HepG2 (cell line): Measurements from ENCODE around the gene IER5L. TPM values are rescaled to one million over a fixed set of nuclear protein-coding genes. Genes with fewer than 3 reads are reported as not detected.
A peak's percentile ranks its signal among the peaks of the same experiment; 100 is the strongest.

Experiments used
- ARNTL ChIP-seq: sonication (generic); formaldehyde crosslinking; IDR thresholded peaks from 2 replicates; pipeline ENCODE4 v1.4.0; 2020; ENCODE audit warnings: mild to moderate bottlenecking, missing genetic modification reagents
- BORCS8-MEF2B ChIP-seq: sonication (generic); formaldehyde crosslinking; IDR thresholded peaks from 2 replicates; pipeline ENCODE4 v1.8.0; 2022; ENCODE audit warnings: mild to moderate bottlenecking, missing genetic modification reagents
- ETS1 ChIP-seq: sonication (generic); formaldehyde crosslinking; IDR thresholded peaks from 2 replicates; pipeline ENCODE4 v1.4.0; 2020; ENCODE audit warnings: missing genetic modification reagents
- FOXC1 ChIP-seq: sonication (generic); formaldehyde crosslinking; IDR thresholded peaks from 2 replicates; pipeline ENCODE4 v1.8.0; 2022; ENCODE audit warnings: mild to moderate bottlenecking, missing genetic modification reagents, borderline replicate concordance
- GLI4 ChIP-seq: sonication (generic); formaldehyde crosslinking; IDR thresholded peaks from 2 replicates; pipeline ENCODE4 v1.5.1; 2020; ENCODE audit warnings: missing genetic modification reagents, mild to moderate bottlenecking, moderate library complexity, borderline replicate concordance
- HNF4A ChIP-seq: sonication (generic); formaldehyde crosslinking; IDR thresholded peaks from 2 replicates; pipeline ENCODE4 v1.4.0; 2020; ENCODE audit warnings: missing genetic modification reagents
- KDM5A ChIP-seq: fragments of 200-600 bp; sonication (generic); IDR thresholded peaks from 2 replicates; pipeline ENCODE4 v1.7.0; 2018; ENCODE audit warnings: antibody characterized with exemption, mild to moderate bottlenecking, low read length, borderline replicate concordance
- MXD3 ChIP-seq: IDR thresholded peaks from 2 replicates; pipeline ENCODE4 v1.6.1; 2016; ENCODE audit warnings: mild to moderate bottlenecking, missing biosample characterization, missing genetic modification reagents
- NFATC3 ChIP-seq: sonication (generic); formaldehyde crosslinking; IDR thresholded peaks from 2 replicates; pipeline ENCODE4 v1.5.1; 2020; ENCODE audit warnings: mild to moderate bottlenecking, missing genetic modification reagents
- NKX3-1 ChIP-seq: sonication (generic); formaldehyde crosslinking; IDR thresholded peaks from 2 replicates; pipeline ENCODE4 v1.5.0; 2020; ENCODE audit warnings: missing genetic modification reagents
- PAX8 ChIP-seq: sonication (generic); formaldehyde crosslinking; IDR thresholded peaks from 2 replicates; pipeline ENCODE4 v1.8.0; 2022; ENCODE audit warnings: mild to moderate bottlenecking, missing genetic modification reagents, borderline replicate concordance
- REL ChIP-seq: sonication (generic); formaldehyde crosslinking; conservative IDR thresholded peaks from 2 replicates; pipeline ENCODE4 v1.8.0; 2022; ENCODE audit warnings: mild to moderate bottlenecking, missing genetic modification reagents, moderate library complexity
- SAFB2 ChIP-seq: sonication (generic); formaldehyde crosslinking; IDR thresholded peaks from 2 replicates; pipeline ENCODE4 v1.5.1; 2020; ENCODE audit warnings: missing genetic modification reagents, low read depth, mild to moderate bottlenecking, borderline replicate concordance
- SP5 ChIP-seq: IDR thresholded peaks from 2 replicates; pipeline ENCODE4 v1.6.1; 2016; ENCODE audit warnings: low read depth, borderline replicate concordance
- TCF12 ChIP-seq, 2 experiments: fragments of 450-650 bp in 1 of 2; sonication (generic) in 1 of 2; formaldehyde crosslinking in 1 of 2; IDR thresholded peaks; 2 replicates each; pipeline versions ENCODE4 v1.6.1 to v1.8.0; 2017 to 2022; ENCODE audit warnings: antibody characterized with exemption in 1 of 2, mild to moderate bottlenecking in 1 of 2, missing genetic modification reagents in 1 of 2, moderate library complexity in 1 of 2
- ZFP36L2 ChIP-seq: sonication (generic); formaldehyde crosslinking; IDR thresholded peaks from 2 replicates; pipeline ENCODE4 v1.4.0; 2020; ENCODE audit warnings: missing genetic modification reagents
- ZNF232 ChIP-seq: sonication (generic); formaldehyde crosslinking; IDR thresholded peaks from 2 replicates; pipeline ENCODE4 v1.4.0; 2020; ENCODE audit warnings: missing genetic modification reagents, borderline replicate concordance
- ZNF367 ChIP-seq: sonication (generic); formaldehyde crosslinking; IDR thresholded peaks from 2 replicates; pipeline ENCODE4 v1.4.0; 2020; ENCODE audit warnings: missing genetic modification reagents, borderline replicate concordance
- ZNF543 ChIP-seq: sonication (generic); formaldehyde crosslinking; IDR thresholded peaks from 2 replicates; pipeline ENCODE4 v1.4.0; 2020; ENCODE audit warnings: mild to moderate bottlenecking, missing genetic modification reagents
- ZNF672 ChIP-seq: sonication (generic); formaldehyde crosslinking; IDR thresholded peaks from 2 replicates; pipeline ENCODE4 v1.8.1; 2022; ENCODE audit warnings: missing genetic modification reagents
- polyA plus RNA-seq, 8 experiments: library from polyadenylated mRNA; depleted of rRNA in 3 of 8; stranded (reverse) in 7 of 8; unstranded in 1 of 8; fragments of >200 nt; fragmentation: Illumina TruSeq in 4 of 8; extraction: Trizol in 4 of 8; gene quantifications; 2 replicates each; pipeline versions ENCODE4 v1.2.1 to v1.2.3, GENCODE V29; 2011 to 2016; ENCODE audit warnings: low read depth in 4 of 8, missing spikeins in 1 of 8, mixed read lengths in 1 of 8; ENCODE audit not compliant: insufficient read depth in 1 of 8
- total RNA-seq, 5 experiments: library from RNA; depleted of rRNA; stranded (reverse); fragments of >200 nt; fragmentation: Illumina TruSeq; extraction: Trizol; gene quantifications; 2 replicates each; pipeline ENCODE4 v1.2.3, GENCODE V29; 2016; ENCODE audit warnings: low read depth in 1 of 5
- TF ChIP-seq, protein P1 (sequence below): sonication (generic); formaldehyde crosslinking; IDR thresholded peaks from 2 replicates; pipeline ENCODE4 v1.4.0; 2020; ENCODE audit warnings: missing genetic modification reagents

The IER5L gene
- total and polyA plus RNA-seq, 2 of the 13 experiments (the other 11 are each of a cell fraction or from before 2014, with no cell fraction given), result 1.8 to 3.3 TPM

DNA sequence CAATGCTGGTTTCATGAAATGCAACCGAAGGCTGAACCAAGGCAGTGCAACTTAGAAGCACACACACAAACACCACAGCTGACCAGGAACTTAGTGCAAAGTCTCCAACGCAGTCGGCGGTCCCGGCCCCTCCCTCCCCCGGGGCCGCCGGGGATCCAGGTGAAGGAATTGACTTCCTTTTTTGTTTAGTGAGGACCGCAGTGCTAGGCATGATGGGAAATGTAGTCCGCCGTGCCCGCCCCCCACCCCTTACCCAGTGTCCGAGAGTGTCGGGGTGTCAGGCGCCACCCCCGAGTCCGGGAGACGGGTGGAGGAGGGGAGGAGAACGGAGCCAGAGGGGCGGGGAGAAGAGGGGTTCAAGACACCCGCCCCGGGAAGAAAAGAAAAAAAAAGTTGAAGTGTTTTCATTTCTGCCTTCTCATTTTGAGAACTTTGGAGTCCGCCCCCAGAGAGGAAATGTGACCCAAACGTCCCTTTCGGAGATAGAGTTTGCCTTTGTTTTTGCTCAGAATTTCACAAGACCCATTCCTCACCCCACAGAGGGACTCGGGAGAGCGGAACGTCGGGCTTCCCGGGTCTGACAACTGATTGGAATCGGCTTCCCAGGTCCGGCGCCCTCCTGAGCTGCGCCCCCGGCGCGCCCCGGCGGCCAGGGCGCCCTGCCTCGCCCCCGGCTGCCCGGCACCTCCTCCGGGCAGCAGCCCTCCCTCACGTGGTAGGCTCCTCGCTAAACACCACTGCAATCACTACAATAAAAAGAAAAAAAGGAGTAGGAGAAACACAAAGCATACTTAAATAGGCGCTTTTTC is 2.0 kb downstream of the IER5L start (continued):
- TF ChIP-seq ZNF672, result no peak
- no peak for TF ChIP-seq ZFP36L2 (CRISPR knock-in tag)
- no peak for TF ChIP-seq ZNF367 (CRISPR knock-in tag)
- TF ChIP-seq SAFB2 (CRISPR knock-in tag), result no peak
- 0 out of 2 replicates have a peak, but pooled peaks have one; percentile 39 for TF ChIP-seq ZNF232 (CRISPR knock-in tag)
- TF ChIP-seq NKX3-1 (CRISPR knock-in tag), result peak; percentile 48; the same call in 1 of the 2 replicates
- TF ChIP-seq, protein P1, sequence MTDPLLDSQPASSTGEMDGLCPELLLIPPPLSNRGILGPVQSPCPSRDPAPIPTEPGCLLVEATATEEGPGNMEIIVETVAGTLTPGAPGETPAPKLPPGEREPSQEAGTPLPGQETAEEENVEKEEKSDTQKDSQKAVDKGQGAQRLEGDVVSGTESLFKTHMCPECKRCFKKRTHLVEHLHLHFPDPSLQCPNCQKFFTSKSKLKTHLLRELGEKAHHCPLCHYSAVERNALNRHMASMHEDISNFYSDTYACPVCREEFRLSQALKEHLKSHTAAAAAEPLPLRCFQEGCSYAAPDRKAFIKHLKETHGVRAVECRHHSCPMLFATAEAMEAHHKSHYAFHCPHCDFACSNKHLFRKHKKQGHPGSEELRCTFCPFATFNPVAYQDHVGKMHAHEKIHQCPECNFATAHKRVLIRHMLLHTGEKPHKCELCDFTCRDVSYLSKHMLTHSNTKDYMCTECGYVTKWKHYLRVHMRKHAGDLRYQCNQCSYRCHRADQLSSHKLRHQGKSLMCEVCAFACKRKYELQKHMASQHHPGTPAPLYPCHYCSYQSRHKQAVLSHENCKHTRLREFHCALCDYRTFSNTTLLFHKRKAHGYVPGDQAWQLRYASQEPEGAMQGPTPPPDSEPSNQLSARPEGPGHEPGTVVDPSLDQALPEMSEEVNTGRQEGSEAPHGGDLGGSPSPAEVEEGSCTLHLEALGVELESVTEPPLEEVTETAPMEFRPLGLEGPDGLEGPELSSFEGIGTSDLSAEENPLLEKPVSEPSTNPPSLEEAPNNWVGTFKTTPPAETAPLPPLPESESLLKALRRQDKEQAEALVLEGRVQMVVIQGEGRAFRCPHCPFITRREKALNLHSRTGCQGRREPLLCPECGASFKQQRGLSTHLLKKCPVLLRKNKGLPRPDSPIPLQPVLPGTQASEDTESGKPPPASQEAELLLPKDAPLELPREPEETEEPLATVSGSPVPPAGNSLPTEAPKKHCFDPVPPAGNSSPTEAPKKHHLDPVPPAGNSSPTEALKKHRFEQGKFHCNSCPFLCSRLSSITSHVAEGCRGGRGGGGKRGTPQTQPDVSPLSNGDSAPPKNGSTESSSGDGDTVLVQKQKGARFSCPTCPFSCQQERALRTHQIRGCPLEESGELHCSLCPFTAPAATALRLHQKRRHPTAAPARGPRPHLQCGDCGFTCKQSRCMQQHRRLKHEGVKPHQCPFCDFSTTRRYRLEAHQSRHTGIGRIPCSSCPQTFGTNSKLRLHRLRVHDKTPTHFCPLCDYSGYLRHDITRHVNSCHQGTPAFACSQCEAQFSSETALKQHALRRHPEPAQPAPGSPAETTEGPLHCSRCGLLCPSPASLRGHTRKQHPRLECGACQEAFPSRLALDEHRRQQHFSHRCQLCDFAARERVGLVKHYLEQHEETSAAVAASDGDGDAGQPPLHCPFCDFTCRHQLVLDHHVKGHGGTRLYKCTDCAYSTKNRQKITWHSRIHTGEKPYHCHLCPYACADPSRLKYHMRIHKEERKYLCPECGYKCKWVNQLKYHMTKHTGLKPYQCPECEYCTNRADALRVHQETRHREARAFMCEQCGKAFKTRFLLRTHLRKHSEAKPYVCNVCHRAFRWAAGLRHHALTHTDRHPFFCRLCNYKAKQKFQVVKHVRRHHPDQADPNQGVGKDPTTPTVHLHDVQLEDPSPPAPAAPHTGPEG (CRISPR knock-in tag), result no peak
- TF ChIP-seq ZNF543 (CRISPR knock-in tag), result no peak
- TF ChIP-seq KDM5A, result peak; percentile 41; the same call in 1 of the 2 replicates
- peak; percentile 68 for TF ChIP-seq HNF4A
- TF ChIP-seq SP5, result peak; percentile 56; the same call in 1 of the 2 replicates
- TF ChIP-seq MXD3 (CRISPR knock-in tag), result no peak
- TF ChIP-seq REL (CRISPR knock-in tag), result no peak
- no peak for TF ChIP-seq FOXC1
- TF ChIP-seq ETS1, result 0 out of 2 replicates have a peak, but pooled peaks have one; percentile 43
- TF ChIP-seq GLI4 (CRISPR knock-in tag), result no peak
- TF ChIP-seq ARNTL (CRISPR knock-in tag), result no peak
- TF ChIP-seq TCF12 (IDR thresholded peaks at IDR 0.05), result no peak
- TF ChIP-seq TCF12 (CRISPR knock-in tag; IDR thresholded peaks at IDR 0.05), result no peak; the same call in 1 of the 2 replicates
- TF ChIP-seq BORCS8-MEF2B, result 0 out of 2 replicates have a peak, but pooled peaks have one; percentile 16
- no peak for TF ChIP-seq NFATC3 (CRISPR knock-in tag)
- TF ChIP-seq PAX8 (CRISPR knock-in tag), result no peak
